Measurements from ENCODE around the gene DHX30.
A peak's percentile ranks its signal among the peaks of the same experiment; 100 is the strongest.
"Not testable (repeated sequence)": the region's sequence is repeated elsewhere in the genome, so short reads cannot be mapped to it uniquely, and the experiment has no call there.

DHX30 gene

GRCh38 chr3:47802734-47803479, at the start of gene DHX30:
DHX30 (plus strand) TSS chr3:47803138; CDS start chr3:47810684, 7,546 bp downstream.
- peak; percentile 89 for DNase-seq (ENCODE audit: low spot score)

- DNase-seq (ENCODE audit: low spot score), result no peak
These were observed 44.5 kb upstream of the DHX30 start for GRCh38 chr3:47758261-47759025.

GRCh38 chr3:47760207-47760606, 42.7 kb upstream of the DHX30 start:
- not testable (repeated sequence) for DNase-seq (ENCODE audit: low spot score)

- no peak for DNase-seq (ENCODE audit: low spot score)
These were observed 41.9 kb upstream of the DHX30 start for GRCh38 chr3:47761046-47761445.

- DNase-seq (ENCODE audit: low spot score), result no peak
These were observed 40.7 kb upstream of the DHX30 start for GRCh38 chr3:47762233-47762632.

GRCh38 chr3:47766186-47766585, 36.8 kb upstream of the DHX30 start:
- no peak for DNase-seq (ENCODE audit: low spot score)

GRCh38 chr3:47772047-47772446, 30.9 kb upstream of the DHX30 start:
- DNase-seq (ENCODE audit: low spot score), result no peak

- DNase-seq (ENCODE audit: low spot score), result no peak
These were observed 30.1 kb upstream of the DHX30 start for GRCh38 chr3:47772788-47773187.

- no peak for DNase-seq (ENCODE audit: low spot score)
These were observed 24.2 kb upstream of the DHX30 start for GRCh38 chr3:47778746-47779145.

GRCh38 chr3:47780741-47781684, 21.9 kb upstream of the DHX30 start:
- DNase-seq (ENCODE audit: low spot score), result no peak

GRCh38 chr3:47781685-47782445, 21.1 kb upstream of the DHX30 start, which contains the start of gene SMARCC1:
SMARCC1 (minus strand) TSS chr3:47781893; CDS start chr3:47781797, 96 bp downstream.
- peak; percentile 99 for DNase-seq (ENCODE audit: low spot score)

GRCh38 chr3:47782446-47783308, 20.3 kb upstream of the DHX30 start:
- DNase-seq (ENCODE audit: low spot score), result no peak

GRCh38 chr3:47783673-47784072, 19.3 kb upstream of the DHX30 start:
- no peak for DNase-seq (ENCODE audit: low spot score)

GRCh38 chr3:47791193-47791855, 11.6 kb upstream of the DHX30 start:
- no peak for DNase-seq (ENCODE audit: low spot score)

GRCh38 chr3:47792699-47793098, 10.2 kb upstream of the DHX30 start:
- no peak for DNase-seq (ENCODE audit: low spot score)

- no peak for DNase-seq (ENCODE audit: low spot score)
These were observed 8.4 kb upstream of the DHX30 start for GRCh38 chr3:47794544-47794943.

- no peak for DNase-seq (ENCODE audit: low spot score)
These were observed 3.2 kb upstream of the DHX30 start for GRCh38 chr3:47799733-47800132.

GRCh38 chr3:47803480-47804025, 615 bp downstream of the DHX30 start:
- no peak for DNase-seq (ENCODE audit: low spot score)

- DNase-seq (ENCODE audit: low spot score), result no peak
These were observed 1.6 kb downstream of the DHX30 start for GRCh38 chr3:47804577-47804976.
